GM12891 (cell line): ENCODE results near the gene RRP36.

ENCODE experiments used
- PAX5 ChIP-seq: IDR thresholded peaks from 2 replicates; pipeline ENCODE4 v1.6.1; 2011; ENCODE audit warnings: low read length, moderate library complexity, mild to moderate bottlenecking; ENCODE audit not compliant: insufficient read depth, severe bottlenecking
- POLR2A ChIP-seq: IDR thresholded peaks from 2 replicates; pipeline ENCODE4 v1.6.1; 2011; ENCODE audit warnings: low read depth, low read length, control low read depth
- POLR2AphosphoS5 ChIP-seq: IDR thresholded peaks from 2 replicates; pipeline ENCODE4 v1.6.1; 2011; ENCODE audit warnings: low read depth, low read length, control low read depth
- POU2F2 ChIP-seq: IDR thresholded peaks from 2 replicates; pipeline ENCODE4 v1.6.1; 2011; ENCODE audit warnings: low read depth, mild to moderate bottlenecking, control low read depth, low read length, moderate library complexity

DNA sequence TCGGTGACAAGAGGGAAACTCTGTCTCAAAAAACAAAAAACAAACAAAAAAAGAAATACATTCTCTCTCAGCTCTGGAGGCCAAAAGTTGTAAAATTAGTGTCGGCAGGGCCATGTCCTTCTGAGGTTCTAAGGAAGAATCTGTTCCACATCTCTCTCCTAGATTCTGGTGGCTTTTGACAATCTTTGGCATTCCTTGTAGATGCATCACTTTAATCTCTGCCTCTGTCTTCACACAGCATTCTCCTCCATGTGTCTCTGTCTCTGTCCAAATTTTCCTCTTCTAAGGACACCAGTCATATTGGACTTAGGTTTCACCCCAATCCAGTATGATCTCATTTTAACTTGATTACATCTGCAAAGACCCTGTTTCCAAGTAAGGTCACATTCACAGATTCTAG, 28.0 kb upstream of the RRP36 start:
- TF ChIP-seq POLR2A, result no peak
- TF ChIP-seq POLR2AphosphoS5, result no peak
- no peak for TF ChIP-seq PAX5
- no peak for TF ChIP-seq POU2F2
